CD14-positive monocyte (primary cell): ENCODE measurements around the gene PLA2G4A. TPM values are rescaled to one million over a fixed set of nuclear protein-coding genes. Genes with fewer than 3 reads are reported as not detected.
A peak's percentile ranks its signal among the peaks of the same experiment; 100 is the strongest.

Experiments used
- DNase-seq, 3 donors: peaks; one replicate each; pipeline ENCODE4 v3.0.0-alpha.2; 2011 to 2022
- H2AFZ ChIP-seq: 2 replicates; pipeline ENCODE4 v1.6.0; 2012; ENCODE audit warnings: mild to moderate bottlenecking, low read depth, low read length, inconsistent platforms; ENCODE audit not compliant: insufficient read depth, poor library complexity, severe bottlenecking
- H3K27ac ChIP-seq, 2 donors: 1 replicate in 1 of 2; 2 replicates in 1 of 2; pipeline ENCODE4 v1.5.1; 2012 to 2013; ENCODE audit warnings: low read length in 2 of 2, control low read depth in 1 of 2, inconsistent platforms in 1 of 2, low read depth in 1 of 2, mild to moderate bottlenecking in 1 of 2
- H3K27me3 ChIP-seq, 2 donors: one replicate each; pipeline versions ENCODE4 v1.6.0 to v1.6.1; 2011 to 2013; ENCODE audit warnings: low read length in 2 of 2; ENCODE audit not compliant: control insufficient read depth in 2 of 2, insufficient read depth in 2 of 2
- H3K36me3 ChIP-seq, 2 donors: replicated peaks in 1 of 2; 1 replicate in 1 of 2; 2 replicates in 1 of 2; pipeline versions ENCODE4 v1.5.1 to v1.6.1; 2012 to 2013; ENCODE audit warnings: low read length in 2 of 2, control low read depth in 1 of 2, inconsistent platforms in 1 of 2, mild to moderate bottlenecking in 1 of 2; ENCODE audit not compliant: insufficient read depth in 2 of 2, control insufficient read depth in 1 of 2
- H3K4me1 ChIP-seq, 2 donors: 1 replicate in 1 of 2; 2 replicates in 1 of 2; pipeline versions ENCODE4 v1.5.1 to v1.6.1; 2012 to 2013; ENCODE audit warnings: low read length in 2 of 2, control low read depth in 1 of 2, inconsistent platforms in 1 of 2, mild to moderate bottlenecking in 1 of 2, moderate library complexity in 1 of 2; ENCODE audit not compliant: insufficient read depth in 2 of 2, control insufficient read depth in 1 of 2
- H3K4me2 ChIP-seq: replicated peaks from 2 replicates; pipeline ENCODE3; 2012; ENCODE audit warnings: low read length, moderate library complexity, mild to moderate bottlenecking; ENCODE audit not compliant: poor library complexity, severe bottlenecking; ENCODE audit errors: extremely low read depth
- H3K4me3 ChIP-seq, 3 experiments: fragments of 200-600 bp in 1 of 3; sonication (generic) in 1 of 3; replicated peaks in 1 of 3; 1 replicate in 2 of 3; 2 replicates in 1 of 3; pipeline ENCODE4 v1.5.1; 2011 to 2013; ENCODE audit warnings: low read length in 3 of 3, mild to moderate bottlenecking in 3 of 3, control low read depth in 2 of 3, low read depth in 2 of 3, inconsistent platforms in 1 of 3, moderate library complexity in 1 of 3
- H3K79me2 ChIP-seq: 2 replicates; pipeline ENCODE4 v1.6.0; 2012; ENCODE audit warnings: mild to moderate bottlenecking, control low read depth, inconsistent platforms, low read length, moderate library complexity; ENCODE audit not compliant: insufficient read depth
- H3K9ac ChIP-seq: 2 replicates; pipeline ENCODE4 v1.6.0; 2017; ENCODE audit warnings: low read length, mild to moderate bottlenecking; ENCODE audit not compliant: insufficient read depth, poor library complexity, severe bottlenecking
- H3K9me3 ChIP-seq, 2 donors: replicated peaks in 1 of 2; 1 replicate in 1 of 2; 2 replicates in 1 of 2; pipeline versions ENCODE4 v1.5.1 to v1.6.1; 2012 to 2013; ENCODE audit warnings: low read length in 2 of 2, control low read depth in 1 of 2; ENCODE audit not compliant: control insufficient read depth in 1 of 2, insufficient read depth in 1 of 2
- H4K20me1 ChIP-seq: 2 replicates; pipeline ENCODE4 v1.6.0; 2012; ENCODE audit warnings: mild to moderate bottlenecking, low read length, control low read depth, moderate library complexity; ENCODE audit not compliant: insufficient read depth
- H3K27ac Mint-ChIP-seq, 7 donors: one replicate each; pipeline ENCODE4 v1.8.0; 2020; ENCODE audit warnings: mild to moderate bottlenecking in 7 of 7, mixed read lengths in 7 of 7, moderate library complexity in 6 of 7, inconsistent platforms in 2 of 7
- H3K27me3 Mint-ChIP-seq, 3 donors: one replicate each; pipeline ENCODE4 v1.8.0; 2021 to 2022; ENCODE audit warnings: low read depth in 3 of 3, mild to moderate bottlenecking in 3 of 3, mixed read lengths in 3 of 3, moderate library complexity in 3 of 3, inconsistent platforms in 1 of 3
- H3K36me3 Mint-ChIP-seq, 2 donors: one replicate each; pipeline ENCODE4 v1.8.0; 2020; ENCODE audit warnings: mixed read lengths in 2 of 2, inconsistent platforms in 1 of 2, mild to moderate bottlenecking in 1 of 2
- H3K4me1 Mint-ChIP-seq: one replicate; pipeline ENCODE4 v1.8.0; 2020; ENCODE audit warnings: mild to moderate bottlenecking, mixed read lengths
- H3K4me3 Mint-ChIP-seq, 2 donors: one replicate each; pipeline ENCODE4 v1.8.0; 2020; ENCODE audit warnings: mild to moderate bottlenecking in 2 of 2, mixed read lengths in 2 of 2, moderate library complexity in 1 of 2
- H3K9me3 Mint-ChIP-seq, 7 donors: one replicate each; pipeline ENCODE4 v1.8.0; 2020 to 2022; ENCODE audit warnings: mixed read lengths in 7 of 7, mild to moderate bottlenecking in 6 of 7, moderate library complexity in 6 of 7, inconsistent platforms in 2 of 7
- CTCF ChIP-seq: fragments of 200-600 bp; IDR thresholded peaks from one replicate; pipeline ENCODE4 v1.8.0; 2022; ENCODE audit warnings: antibody characterized with exemption, mild to moderate bottlenecking
- WGBS: methylation state at CpG from one replicate; pipeline ENCODE4 v1.1.5; 2013; ENCODE audit warnings: missing lambda C conversion rate; ENCODE audit not compliant: insufficient coverage; 5-methylcytosine and 5-hydroxymethylcytosine counted together
- intact Hi-C, 2 donors: fragments of 100-400 bp; cut with micrococcal nuclease; formaldehyde crosslinking; loops; one replicate each; pipeline versions ENCODE4 v1.15.0 to v1.15.1; 2023
- polyA plus RNA-seq, 3 donors: library from polyadenylated mRNA; depleted of rRNA in 1 of 3; unstranded in 2 of 3; stranded (reverse) in 1 of 3; fragments of 300-500 nt in 2 of 3; fragments of >200 nt in 1 of 3; fragmentation: Illumina TruSeq in 2 of 3; gene quantifications; 1 replicate in 2 of 3; 2 replicates in 1 of 3; pipeline ENCODE4 v1.2.3, GENCODE V29; 2012 to 2021

The PLA2G4A gene
- polyA plus RNA-seq, 3 donors = 1.4 to 4.5 (median 4.1) TPM

GRCh38 chr1:186843931-186844330 lies 15.2 kb downstream of the PLA2G4A start:
- peaks cover 45 to 46% of the 10 kb centered on the region in 2 donors for H3K4me1 ChIP-seq
- H3K9ac ChIP-seq = no peak overlapping the region
- WGBS = no CpG with 5 or more reads among the region's 2 CpGs
- H3K27me3 ChIP-seq = no peaks in the 10 kb centered on the region
- no peaks in the 10 kb centered on the region for H4K20me1 ChIP-seq
- H3K36me3 ChIP-seq = peaks cover 0 to 5% of the 10 kb centered on the region in 2 donors
- no peak overlapping the region for H3K27ac ChIP-seq
- no peak overlapping the region for H2AFZ ChIP-seq
- H3K79me2 ChIP-seq = peaks cover 72% of the 10 kb centered on the region
- TF ChIP-seq CTCF = no peak
- H3K4me3 ChIP-seq = no peak overlapping the region
- no peaks in the 10 kb centered on the region for H3K9me3 ChIP-seq
- H3K4me2 ChIP-seq = no peak overlapping the region
- intact Hi-C loops = no loop called here
- H3K9me3 Mint-ChIP-seq = no peaks in the 10 kb centered on the region
- no peaks in the 10 kb centered on the region for H3K27me3 Mint-ChIP-seq
- H3K36me3 Mint-ChIP-seq = peaks cover 9 to 13% of the 10 kb centered on the region in 2 donors
- peaks cover 65% of the 10 kb centered on the region for H3K4me1 Mint-ChIP-seq
- no peak overlapping the region for H3K27ac Mint-ChIP-seq
- no peak overlapping the region for H3K4me3 Mint-ChIP-seq
- DNase-seq = no peak

GRCh38 chr1:186845576-186846210 lies 16.9 kb downstream of the PLA2G4A start:
- no peaks in the 10 kb centered on the region for H3K9me3 Mint-ChIP-seq
- DNase-seq = peak in 2 of 3 donors; percentile 26 to 31
- TF ChIP-seq CTCF = no peak
- peaks cover 43 to 46% of the 10 kb centered on the region in 2 donors for H3K4me1 ChIP-seq
- H3K4me3 ChIP-seq = peak overlapping the region in 2 of 3 experiments; percentile 16 to 37
- H3K4me1 Mint-ChIP-seq = peaks cover 66% of the 10 kb centered on the region
- no peaks in the 10 kb centered on the region for H3K27me3 ChIP-seq
- H3K27ac Mint-ChIP-seq = peak overlapping the region; percentile 24 to 86 (median 78)
- peak overlapping the region in 1 of 2 donors; percentile 70 for H3K27ac ChIP-seq
- no peaks in the 10 kb centered on the region for H3K9me3 ChIP-seq
- peaks cover 0 to 5% of the 10 kb centered on the region in 2 donors for H3K36me3 ChIP-seq
- peak overlapping the region; percentile 10 for H2AFZ ChIP-seq
- H3K9ac ChIP-seq = no peak overlapping the region
- peak overlapping the region; percentile 6 to 49 for H3K4me3 Mint-ChIP-seq
- H3K36me3 Mint-ChIP-seq = peaks cover 9 to 13% of the 10 kb centered on the region in 2 donors
- 0% methylated on average over 1 of the region's 3 CpGs for WGBS
- peaks cover 0 to 1% (median 0%) of the 10 kb centered on the region in 3 donors for H3K27me3 Mint-ChIP-seq
- H3K79me2 ChIP-seq = peaks cover 70% of the 10 kb centered on the region
- intact Hi-C loops = no loop called here
- H3K4me2 ChIP-seq = peak overlapping the region; percentile 59
- no peaks in the 10 kb centered on the region for H4K20me1 ChIP-seq
